GM18526 (cell line): ENCODE measurements around the gene PXK.

ENCODE experiments used
- POLR2A ChIP-seq: IDR thresholded peaks from 3 replicates; pipeline ENCODE4 v1.6.1; 2011; ENCODE audit not compliant: insufficient read length; ENCODE audit errors: extremely low read depth

PXK gene

DNA sequence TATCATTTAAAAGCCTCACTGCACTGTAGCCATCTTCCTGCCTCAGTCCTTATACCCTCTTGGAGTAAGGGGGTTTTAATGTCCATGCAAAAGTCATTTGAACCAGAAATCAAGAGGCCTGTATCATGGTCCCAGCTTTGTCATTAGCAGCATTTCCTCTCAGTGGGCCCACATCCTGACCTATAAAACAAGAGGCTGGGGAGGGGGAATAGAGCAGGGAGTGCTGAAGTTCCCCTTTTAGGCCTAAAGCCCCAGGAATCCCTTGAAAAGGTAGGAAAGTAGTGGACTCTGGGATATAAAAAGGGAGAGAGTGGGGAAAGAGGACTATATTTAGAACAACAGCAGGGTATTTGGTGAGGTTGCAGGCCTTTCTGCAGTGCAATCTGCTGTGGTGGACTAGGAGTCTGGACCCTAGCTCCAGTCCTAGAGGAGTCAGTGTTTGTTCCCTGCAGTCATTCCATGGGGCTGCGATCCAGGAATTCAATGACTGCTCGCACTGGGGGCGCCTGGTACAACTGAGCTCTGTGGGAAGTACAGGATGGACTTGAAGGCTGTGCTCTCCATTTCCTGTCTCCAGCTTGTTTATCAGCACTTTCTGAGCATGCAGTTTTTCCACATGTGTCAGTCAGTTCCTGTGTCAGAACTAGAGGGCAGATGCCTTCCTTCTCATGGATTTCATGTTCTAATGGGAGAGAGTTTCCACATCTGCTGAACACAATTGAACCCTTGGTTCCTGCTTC, 54.1 kb downstream of the PXK start:
- no peak for TF ChIP-seq POLR2A

DNA sequence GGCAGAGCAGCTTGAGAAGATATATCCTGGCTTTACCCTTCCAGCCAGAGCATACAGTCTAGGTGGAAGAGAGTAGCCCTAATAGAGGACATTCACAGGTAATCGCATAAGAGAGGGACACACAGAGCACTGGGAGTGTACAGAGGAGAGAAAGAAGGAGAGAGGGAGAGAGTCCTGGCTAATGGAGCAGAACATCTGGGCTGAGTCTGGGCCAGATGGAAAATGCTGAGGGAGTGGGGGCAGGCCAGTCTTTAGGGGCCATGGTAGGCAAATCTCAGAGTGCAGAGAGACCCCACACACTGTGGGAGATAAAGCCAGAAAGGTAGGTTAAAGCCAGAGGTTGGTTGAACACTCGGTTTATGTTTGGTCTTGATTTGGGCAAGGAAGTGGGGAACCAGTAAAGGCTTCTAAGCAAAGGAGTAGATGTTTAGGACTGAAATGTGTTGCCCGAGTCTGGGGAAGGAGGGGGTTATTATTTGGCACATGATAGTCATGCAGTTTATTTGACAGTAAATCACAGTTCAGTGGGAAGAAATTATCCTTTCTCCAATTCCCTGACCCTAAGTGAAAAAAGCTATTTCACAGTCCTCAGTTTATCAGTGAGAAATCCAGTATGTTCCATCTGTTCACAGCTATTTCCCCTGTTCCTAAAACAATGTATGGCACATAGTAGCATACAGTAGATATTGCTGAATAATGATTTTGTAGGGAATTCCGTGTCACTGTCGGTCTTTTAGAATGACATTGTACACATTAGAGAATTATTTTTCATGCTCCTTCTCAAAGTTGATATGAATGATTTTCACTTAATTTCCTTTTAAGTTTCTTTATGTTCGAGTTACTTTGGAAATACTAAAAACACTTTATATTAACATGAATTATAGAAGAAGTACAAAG, 55.2 kb downstream of the PXK start:
- TF ChIP-seq POLR2A, result no peak

DNA sequence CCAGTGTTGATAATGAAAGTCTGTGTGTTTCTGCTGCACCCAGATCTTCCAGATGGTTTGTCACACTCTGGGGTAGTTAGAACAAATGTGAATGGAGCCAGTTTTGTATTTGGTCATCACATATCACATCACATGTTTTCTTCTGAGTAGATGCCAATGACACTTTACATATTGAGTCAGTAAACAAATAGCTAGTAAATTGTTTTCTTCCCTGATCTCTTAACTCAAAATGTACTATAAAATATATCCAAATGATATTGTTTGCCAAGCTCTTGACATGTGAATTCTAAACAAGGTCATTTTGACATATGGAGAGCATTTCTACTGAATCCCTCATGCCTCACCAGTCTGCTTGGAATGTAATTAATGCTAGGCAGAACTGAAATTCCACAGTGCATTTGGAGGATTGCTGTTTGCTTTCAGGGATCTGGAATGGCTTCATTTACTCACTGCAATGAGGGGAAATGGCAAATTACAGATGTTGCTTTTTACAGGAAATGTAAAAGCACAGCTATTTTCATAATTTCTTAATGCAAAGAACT, 55.9 kb downstream of the PXK start:
- TF ChIP-seq POLR2A, result no peak

DNA sequence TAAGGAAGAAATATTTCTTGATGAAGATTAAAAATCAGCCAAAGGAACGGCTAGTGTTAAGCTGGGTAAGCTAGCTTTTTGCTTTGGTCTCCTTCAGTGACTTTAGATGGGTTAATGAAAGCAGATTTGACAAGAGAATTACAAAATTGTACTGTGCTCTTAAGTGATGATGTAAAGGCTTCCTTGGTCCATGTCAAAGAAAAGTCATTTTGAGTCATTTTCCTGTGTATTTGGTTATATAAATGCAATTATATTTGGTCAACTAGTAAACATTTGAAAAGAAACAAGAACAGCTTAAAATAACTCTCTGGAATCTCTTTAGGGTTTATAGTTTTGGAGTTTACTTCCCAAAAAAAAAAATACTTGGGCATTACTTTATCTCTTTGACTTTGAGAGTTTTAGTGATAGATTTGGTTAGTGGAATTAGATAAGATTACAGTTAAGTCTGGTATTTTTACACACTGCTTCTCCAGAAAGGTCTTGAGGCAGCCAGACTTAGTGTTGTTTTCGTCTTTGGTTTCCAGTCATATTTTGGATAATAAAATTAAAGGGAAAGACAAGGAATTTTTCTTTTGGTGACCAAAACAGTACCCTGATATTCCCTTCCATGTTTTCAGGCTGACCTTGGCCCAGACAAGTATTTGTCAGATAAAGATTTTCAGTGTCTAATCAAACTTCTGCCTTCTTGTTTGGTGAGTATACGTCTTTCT, 58.6 kb downstream of the PXK start:
- TF ChIP-seq POLR2A, result no peak

DNA sequence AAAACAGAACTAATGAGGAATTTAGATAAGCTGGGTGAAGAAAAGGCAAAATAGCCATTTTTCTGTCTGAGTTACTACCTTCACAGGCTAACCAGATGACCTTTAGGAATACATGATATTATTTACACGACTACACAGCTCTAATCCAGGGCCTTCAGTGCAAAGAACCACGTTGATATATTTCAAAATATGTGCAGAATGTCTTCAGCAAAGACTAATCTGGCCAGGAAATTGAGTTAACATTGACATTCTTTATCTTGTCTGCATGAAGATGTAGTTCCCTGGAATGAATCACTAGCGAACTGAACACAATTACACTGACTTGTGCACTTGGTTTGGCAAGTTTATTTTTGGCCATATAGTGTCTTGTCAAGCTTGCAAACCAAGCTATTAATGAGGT, 59.5 kb downstream of the PXK start:
- TF ChIP-seq POLR2A, result no peak

DNA sequence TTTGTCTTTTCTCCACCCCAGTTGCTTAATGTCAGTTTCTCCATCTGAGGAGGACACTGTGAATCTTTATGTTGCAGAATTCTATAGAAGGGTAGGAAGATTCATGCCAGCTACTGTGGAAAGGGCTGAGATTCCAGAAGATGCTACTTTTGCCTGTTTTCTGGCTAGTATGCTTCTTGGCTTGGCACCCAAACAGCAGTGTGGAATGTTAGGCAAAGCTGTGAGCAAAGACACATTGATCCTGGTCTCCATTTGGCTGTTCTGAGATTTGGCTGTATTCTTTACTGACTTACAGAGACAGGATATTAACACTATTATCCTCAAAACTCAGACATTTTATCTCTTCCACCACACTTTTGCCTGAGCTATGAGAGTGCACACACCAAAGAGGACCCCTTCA, 61.6 kb downstream of the PXK start:
- no peak for TF ChIP-seq POLR2A

DNA sequence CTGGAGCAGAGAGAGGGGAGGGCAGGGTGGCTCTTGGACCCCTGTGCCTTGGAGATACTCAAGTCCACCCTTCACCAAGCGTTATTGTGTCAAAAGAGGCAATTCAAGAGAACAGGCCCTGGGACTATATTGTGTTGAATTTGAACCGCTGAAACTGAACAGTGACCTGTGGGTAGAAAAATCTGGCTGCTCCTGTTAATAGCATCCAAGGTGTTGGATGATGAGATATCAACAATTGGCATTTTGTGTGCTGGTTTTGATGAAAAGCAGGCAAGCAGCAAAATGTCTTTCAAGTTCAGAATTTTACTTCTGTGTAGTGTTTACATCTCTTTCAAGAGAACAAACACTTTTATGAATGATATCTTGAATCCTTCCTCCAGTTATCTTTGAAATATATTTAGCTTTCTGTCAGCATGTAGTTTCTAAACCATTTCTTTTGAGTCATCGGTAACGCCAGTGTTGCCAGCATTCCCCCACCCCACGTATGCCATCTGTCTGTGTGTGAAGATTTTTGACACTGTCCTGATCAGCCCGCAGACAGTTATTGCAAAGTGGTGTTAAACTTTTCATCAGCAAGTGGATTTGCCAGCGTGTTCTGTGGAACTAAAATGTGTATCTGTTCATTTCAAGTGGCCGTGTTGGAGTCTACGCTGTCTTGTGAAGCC, 66.1 kb downstream of the PXK start:
- TF ChIP-seq POLR2A, result no peak

DNA sequence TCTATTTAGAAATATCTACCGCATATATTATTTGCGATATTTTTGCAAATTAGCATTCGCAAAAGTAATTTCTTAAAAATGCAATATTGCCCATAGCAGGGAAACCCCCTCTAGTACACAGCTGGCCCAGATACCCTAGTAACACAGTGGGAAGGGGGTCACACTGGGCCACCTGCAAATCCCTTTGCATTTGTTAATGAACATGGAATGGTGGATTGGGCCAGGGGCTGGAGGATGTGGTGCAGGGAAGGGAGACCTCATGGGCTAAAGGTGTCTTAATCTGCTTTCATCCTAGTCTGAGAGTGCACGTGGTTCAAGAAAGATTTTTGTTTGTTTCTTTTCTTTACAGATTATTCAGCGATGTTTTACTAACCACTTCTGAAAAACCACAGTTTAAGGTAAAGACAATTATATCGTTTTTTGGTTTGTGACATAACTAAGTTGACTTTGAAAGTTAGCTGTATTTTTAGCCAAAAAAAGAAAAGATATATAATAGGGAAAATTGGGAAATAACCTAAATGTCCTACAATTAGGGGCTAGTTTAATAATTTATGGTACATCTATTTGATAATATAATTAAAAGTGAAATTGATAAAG, 70.9 kb downstream of the PXK start:
- no peak for TF ChIP-seq POLR2A

DNA sequence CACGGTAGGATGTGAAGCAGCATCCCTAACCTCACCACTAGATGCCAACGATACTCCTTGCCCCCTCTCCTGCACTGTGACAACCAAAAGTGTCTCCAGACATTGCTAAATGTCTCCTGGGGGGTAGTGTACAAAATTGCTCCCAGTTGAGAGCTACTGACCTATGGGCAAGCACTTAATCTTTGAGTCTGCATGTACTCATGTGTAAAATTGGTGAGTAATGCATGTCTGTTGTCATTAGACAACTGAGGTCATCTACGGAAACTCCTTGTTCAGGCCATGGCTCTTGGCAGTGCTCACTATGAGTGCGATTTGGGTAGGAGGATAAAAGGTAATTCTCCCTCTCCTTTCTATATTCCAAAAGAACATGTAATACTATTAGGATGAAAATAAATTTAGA, 71.7 kb downstream of the PXK start:
- no peak for TF ChIP-seq POLR2A

DNA sequence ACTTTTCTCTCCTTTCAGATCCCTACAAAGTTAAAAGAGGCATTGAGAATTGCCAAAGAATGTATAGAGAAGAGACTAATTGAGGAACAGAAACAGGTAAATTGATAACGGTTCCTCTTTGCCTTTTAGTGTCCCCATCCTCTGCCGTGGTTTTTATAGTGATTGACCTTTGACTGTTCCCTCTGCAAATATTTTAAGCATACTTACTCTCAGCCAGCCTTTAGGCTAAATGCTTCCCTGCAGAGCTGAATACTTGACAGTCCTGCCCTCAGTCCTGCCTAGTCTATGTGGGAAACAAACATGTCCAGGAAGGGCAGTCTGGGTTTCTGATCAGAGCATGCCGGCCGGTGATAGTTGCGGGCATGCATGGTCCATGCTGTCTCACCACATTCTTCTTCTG, 76.2 kb downstream of the PXK start:
- TF ChIP-seq POLR2A, result no peak

DNA sequence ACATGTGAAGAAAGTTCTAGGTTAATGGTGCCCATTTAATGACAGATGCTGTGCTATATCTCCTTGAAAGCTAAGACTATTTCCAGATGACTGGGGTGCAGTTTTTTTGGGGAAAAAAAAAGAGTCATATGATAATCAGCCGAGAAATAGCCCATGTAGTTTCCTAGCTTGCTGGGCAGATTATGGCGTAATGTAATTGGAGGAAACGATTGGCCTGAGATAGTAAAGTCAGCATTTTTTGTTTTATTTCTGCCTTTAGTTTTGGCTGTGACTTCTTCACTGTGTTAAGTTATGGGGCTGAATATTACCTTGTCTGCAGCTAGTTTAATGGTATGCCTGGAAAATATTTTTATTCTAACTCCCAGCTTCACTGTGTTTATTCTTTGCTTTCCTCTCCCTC, 77.0 kb downstream of the PXK start:
- no peak for TF ChIP-seq POLR2A

DNA sequence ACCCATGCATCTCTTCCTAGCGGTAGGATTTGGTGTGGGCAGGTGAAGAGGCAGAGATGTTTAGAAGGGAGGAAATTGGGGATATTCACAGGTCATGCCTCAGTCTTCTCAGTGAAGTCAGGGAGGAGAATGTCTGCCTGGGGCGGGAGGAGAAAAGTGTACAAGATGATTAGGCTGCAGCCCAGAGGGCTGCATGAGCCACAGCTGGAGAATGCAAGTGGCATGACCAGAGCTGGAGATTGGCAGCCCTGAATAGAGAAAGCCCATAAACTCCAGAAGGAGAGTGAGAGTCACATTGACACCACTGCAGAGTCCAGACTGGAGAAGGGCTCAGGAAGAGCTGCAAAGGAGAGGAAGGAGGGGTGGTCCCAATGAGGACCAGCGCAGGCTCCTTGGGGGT, 78.3 kb downstream of the PXK start:
- no peak for TF ChIP-seq POLR2A

DNA sequence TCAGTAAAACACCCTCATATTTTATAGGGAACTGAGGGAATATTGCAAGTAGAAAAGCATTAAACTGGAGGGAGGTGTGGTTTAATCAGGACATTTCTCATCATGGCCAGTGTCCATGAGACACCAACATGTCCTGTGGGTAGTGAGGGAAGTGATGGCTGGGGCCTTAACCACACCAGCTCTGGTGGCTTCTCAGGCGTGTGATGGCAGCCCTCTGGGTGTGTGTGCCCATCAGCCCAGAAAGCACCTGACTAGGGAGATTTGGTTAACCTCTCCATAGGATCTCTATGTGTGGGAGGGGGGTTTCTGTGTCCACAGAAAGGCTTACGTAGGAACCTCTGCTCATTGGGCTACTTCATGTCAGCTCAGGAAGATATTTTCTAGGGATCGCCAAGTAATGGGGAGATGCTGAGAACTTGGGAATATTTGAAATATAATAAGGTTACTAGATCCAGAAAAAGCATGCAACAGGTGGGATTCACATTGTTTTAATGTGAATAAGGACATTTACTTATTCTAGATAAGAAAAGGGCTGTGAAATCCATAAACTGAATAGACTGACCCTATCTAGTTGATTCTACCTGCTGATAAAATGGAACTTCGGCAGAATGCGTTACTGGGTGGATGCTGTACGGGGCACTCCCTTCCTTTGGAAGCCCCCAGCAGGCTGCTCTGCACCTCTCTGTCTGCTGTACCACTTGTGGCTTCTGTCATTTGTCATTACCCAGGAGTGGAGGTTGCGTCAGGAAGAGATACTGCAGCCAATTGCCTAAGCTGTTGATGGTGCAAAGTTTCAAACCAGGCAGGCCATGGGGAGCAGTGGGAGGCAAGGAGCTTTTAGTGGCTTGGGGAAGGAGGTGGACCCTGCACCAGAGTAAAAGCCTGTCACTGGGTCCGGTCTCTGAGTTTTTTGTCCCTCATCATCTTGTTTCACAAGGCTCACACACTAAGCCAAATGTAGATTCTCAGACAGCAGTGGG, 79.4 kb downstream of the PXK start:
- TF ChIP-seq POLR2A, result no peak
